ACHN (cell line): ENCODE data around the gene LONP1.

Experiments used
- DNase-seq: peaks from one replicate; pipeline ENCODE4 v3.0.0-alpha.2; 2015
- in situ Hi-C: cut with HindIII; loops from 2 replicates; pipeline ENCODE4 v1.10.0; 2017; ENCODE audit warnings: low sequenced_read_pairs, low pct_ligation_motif_present, low pct_unique_long_range_greater_than_20kb

The LONP1 gene

DNA sequence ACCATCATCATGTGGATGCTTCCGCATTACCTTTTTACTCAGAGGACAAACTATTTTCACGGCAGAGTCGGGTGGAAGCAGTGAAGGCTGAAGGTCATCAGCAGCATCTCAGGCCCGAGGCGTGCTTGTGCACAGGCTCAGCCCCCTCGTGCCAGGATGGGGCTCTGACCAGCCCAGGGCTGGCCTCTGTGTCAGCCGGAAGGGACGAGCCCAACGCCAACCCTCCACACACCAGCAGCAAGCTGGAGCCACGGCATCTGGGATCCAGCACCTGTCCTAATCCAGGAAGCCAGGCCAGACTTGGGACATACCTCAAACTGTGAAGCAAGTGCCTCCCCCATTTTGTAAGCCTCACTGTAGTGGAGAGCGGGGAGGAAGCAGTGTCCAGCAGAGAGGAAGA is 50.7 kb downstream of the LONP1 start:
- DNase-seq: no peak
- in situ Hi-C loops: no loop called here

DNA sequence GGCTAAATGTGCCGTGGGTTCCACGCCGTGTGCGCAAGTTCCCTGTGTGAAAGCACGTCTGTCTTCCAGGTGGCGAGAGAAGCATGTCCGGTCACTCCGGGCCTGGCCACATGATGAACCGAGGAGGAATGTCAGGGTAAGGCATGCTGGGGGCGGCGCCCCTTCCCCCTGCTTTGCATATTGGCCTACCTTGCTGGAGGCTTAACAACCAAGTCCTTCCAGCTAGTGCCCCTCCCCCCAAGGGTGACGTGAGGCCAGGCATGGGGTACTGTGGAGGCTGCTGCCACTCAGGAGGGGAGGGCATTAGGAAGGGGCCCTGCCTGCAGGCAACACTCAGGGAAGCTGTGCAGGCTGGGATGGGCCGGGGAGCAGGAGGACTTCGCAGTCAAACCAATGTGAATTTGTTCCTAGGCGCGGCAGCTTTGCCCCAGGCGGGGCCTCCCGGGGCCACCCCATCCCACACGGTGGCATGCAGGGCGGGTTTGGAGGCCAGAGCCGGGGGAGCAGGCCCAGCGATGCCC is 52.1 kb downstream of the LONP1 start:
- no peak for DNase-seq
- in situ Hi-C loops: no loop called here

DNA sequence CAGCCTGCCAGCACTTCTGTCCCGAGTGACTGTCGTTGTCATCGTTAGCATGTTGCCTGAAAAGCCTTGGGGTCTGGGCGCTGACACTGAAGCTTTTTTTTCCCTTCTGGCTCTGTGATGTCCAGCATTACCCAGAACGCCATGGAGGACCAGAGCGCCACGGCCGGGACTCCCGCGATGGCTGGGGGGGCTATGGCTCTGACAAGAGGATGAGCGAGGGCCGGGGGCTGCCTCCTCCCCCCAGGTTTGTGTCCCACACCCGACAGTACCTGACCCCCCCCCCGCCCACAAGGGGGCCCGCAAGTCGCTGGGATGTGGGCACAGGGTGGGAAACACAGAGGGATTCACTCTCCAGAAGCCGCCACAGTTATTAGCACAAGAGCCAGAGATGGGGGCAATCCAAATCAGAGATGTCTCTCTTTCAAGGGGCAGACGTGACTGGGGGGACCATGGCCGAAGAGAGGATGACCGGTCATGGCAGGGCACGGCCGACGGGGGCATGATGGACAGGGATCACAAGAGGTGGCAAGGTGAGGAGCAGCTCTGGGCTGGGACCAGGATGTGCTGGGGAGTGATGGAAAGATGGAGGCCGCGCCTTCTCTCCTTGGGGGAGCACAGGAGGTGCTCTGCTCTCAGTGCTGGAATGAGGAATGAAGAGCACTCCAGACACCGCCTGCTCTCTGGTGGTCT is 52.9 kb downstream of the LONP1 start:
- in situ Hi-C loops: no loop called here
- DNase-seq: no peak

DNA sequence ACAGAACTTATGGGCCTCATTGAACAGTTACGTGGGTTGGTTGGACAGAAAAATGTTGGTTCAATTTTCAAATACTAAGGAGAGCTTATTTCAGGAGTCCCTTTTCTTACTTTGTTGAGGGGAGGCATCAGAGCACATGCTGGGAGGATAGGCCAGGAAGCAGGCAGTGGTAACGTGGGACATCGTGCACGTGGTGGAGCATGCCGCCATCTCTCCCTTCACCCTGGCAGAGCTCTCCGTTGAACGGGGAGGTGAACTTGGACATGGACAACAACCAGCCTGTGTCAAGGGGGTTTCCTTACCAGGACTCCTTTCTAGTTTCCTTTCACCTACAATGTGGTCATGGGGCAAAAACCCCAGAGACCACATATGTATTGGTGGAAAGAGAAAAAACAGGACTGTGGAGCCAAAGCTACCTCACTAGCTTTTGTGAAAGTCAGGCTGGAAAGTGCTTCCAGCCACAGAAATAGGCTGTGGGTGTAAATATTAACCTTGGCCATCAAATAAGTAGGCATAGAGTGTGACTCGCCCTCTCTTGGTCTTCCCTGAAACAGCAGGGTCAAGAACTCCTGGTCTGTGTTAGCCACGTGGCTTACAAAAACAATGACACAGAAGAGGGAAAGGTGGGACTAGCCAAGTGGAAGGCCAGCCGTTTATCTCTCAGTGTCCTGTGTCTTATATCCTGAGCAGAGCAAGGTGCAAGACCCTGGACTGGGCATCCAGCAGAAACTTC is 54.0 kb downstream of the LONP1 start:
- in situ Hi-C loops: no loop called here
- peak; percentile 78 for DNase-seq

DNA sequence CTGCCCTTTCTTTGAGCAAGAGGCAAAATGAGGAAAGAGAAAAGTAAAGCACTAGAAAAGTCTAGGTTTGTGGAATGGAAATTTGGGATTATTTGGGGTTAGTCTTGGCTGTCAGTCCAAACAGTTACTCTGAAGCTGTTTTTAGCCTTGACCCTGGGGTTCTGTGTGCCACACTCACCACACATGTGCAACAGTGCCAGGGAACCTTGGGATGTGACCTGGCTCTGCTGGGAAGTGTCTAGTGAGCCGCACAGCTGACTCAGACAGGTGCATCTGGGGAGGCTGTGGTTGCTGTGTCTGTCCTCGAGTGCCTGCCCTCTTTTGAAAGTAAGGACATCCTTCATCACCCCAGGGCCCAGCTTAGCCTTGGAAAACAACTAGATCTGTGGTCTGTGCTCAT is 55.4 kb downstream of the LONP1 start:
- no peak for DNase-seq
- in situ Hi-C loops: no loop called here

DNA sequence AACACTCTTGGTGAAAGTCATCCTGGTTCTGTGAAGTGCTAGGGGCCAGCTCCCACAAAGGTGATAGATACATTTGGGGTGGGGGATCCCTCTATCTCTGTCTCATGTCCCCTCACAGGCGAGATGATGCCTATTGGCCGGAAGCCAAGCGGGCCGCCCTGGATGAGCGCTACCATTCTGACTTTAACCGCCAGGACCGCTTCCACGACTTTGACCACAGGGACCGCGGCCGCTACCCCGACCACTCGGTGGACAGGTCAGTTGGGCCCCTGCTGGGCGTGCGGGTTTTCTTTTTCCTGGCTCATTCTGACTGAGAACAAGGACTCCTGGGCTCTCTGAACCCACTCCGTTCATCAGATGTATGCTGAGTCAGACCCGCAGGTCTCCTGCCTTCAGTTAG is 56.0 kb downstream of the LONP1 start:
- in situ Hi-C loops: no loop called here

DNA sequence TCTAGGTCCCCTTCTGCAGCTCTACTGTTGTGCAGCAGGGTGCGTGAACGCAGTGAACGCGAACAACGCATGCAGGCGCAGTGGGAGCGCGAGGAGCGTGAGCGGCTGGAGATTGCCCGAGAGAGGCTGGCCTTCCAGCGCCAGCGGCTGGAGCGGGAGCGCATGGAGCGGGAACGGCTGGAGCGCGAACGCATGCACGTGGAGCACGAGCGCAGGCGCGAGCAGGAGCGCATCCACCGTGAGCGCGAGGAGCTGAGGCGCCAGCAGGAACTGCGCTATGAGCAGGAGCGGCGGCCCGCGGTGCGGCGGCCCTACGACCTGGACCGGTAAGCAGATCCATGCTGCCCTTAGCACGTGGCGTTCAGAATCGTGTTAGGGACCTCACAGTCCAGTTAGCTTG is 58.5 kb downstream of the LONP1 start:
- in situ Hi-C loops: no loop called here
- no peak for DNase-seq

More for the DNA sequence above, 56.0 kb downstream of the LONP1 start:
- no peak for DNase-seq

DNA sequence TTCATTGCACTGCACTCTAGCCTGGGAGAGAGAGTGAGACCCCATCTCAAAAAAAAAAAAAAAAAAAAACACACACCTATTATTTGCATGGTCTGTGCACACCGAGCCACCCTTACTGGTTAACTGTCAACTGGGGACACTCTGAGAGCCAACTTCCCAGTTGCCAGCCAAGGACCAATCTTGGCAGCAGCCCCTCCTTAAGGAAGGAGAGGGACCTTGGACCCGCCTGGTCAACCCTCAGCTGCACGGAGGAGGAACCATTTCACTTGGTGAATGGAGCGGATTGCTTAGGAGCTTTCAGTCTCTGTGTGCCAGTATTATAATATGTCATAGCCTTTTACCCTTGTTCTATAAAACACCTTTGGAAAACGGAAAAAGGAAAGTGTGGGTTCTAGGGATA is 64.5 kb downstream of the LONP1 start:
- no peak for DNase-seq
- in situ Hi-C loops: no loop called here

DNA sequence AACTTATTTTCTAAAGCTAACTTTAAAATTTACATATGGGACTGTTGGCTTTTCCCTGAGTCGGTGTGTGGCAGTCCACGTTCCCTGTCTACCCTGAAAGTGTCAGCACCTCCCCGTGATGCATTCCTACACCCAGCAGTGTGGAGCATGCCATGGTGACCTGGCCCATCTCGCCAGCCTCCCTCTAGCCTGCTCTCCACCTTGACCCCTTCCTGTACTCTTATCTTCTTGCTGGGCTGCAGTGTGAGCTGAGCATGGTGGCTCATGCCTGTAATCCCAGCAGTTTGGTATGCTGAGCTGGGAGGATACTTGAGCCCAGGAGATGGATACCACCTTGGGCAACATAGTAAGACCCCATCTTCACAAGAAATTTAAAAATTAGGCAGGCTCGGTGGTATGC is 65.0 kb downstream of the LONP1 start:
- no peak for DNase-seq
- in situ Hi-C loops: no loop called here

DNA sequence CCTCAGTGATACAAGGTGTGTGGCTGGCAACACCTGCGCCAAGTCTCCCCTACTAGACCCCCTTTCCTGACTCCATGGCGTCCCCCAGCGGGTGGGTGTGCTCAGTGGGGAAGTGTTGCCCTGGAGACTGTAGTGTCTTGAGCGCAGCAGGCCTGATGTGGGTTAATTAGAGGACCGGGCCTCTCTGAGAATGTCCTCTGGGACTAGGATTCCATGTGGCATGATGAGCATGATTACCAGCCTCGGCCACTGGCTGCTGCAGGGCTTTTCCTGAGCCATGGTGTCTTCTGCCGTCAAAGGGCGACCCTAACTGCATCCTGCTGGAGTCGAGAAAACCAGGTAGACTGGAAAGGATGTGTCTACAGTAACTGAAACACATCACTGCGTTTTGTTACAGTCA is 67.7 kb downstream of the LONP1 start:
- in situ Hi-C loops: no loop called here

DNA sequence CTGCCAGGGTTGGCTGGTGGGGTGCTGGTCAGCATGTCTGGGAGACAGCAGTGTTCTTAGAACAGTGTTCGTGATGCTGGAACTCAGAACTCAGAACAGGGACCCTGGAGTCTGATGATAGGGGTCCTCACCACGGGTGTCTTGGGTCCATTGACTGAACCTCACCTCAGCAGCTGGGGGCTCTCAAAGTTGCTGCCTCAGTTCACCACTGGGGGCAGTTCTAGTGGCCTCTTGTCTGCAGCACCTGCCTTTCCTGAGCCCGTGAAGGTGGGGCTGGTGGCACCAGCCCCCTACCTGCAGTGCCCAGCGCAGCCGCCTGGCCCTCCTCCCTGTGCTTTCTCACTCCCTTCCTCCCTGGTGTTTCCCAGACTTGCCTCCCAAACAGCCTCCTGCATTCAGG is 68.6 kb downstream of the LONP1 start:
- DNase-seq: no peak
- in situ Hi-C loops: no loop called here

More for the DNA sequence above, 67.7 kb downstream of the LONP1 start:
- no peak for DNase-seq

DNA sequence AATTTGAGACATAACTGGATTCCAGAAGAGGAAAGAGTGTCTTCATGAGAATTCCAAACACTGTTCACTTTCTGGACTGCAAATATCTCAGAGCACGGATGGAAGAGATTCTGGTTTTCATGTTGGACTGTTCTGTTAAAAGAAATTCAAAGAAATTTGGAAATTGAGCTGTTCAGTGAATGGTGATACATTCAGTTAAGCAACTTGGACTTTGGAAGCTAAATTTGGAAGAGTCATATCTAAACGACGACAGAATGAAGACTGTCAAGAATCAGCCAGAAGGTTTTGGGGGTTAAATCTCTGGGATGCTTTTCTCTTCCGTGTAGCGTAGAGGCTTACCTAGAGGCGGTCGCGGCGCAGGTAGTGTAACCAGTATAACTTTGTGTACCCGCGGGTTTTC is 71.5 kb downstream of the LONP1 start:
- in situ Hi-C loops: no loop called here
- DNase-seq: no peak

DNA sequence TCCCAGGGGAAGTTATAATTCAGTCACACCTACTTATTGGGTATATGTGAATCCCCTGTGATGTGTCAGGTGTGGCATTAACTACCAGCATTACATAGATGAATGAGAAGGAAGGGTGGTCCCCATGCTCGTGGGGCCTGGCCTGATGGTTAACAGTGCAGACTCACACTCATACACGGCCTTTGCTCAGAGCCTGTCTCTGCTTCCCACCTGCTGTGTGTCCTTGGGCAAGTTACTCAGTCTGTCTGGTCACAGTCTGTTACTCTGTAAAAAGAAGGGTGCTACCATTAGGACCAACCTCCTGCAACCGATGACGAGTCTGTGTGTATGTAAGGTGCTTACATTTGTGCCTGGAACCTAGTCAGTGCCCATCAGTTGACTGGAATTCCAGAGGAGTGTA is 73.2 kb downstream of the LONP1 start:
- in situ Hi-C loops: no loop called here
- DNase-seq: no peak

DNA sequence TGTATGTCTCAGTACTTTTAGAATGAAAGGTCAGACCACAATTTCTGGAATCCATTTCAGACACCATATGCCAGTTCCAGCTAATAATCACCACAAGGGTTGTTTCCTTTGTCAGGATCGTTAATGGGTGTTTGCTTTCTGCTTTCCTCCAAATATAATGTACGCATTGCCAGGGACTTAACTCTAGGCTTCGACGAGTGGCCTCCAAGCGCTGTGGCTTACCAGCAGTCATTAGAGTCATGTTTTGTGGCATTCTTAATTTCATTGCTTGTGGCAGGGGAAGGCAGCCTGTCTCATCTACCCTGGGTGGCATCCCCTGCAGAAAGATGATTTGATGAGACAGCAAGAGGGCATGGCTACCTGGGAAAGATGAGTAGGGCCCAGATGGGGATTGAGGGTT is 74.5 kb downstream of the LONP1 start:
- no peak for DNase-seq
- in situ Hi-C loops: no loop called here

DNA sequence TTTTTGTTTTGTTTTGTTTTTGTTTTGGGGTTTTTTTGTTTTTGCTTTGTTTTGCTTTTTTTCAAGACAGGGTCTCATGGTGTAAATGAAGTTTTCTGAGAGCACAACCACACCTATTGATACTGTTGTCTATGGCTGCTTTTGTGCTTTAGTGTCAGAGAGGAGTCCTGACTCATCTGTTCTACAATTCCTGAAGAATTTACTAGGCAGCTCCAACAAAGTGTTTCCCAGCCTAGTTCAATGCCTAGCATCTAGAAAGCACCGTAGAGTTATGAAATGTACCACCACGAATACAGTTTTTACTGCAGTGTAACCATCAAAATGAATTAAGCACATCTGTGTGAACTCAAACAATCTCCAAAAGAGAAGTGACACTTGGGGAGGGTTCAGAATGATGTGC is 75.9 kb downstream of the LONP1 start:
- in situ Hi-C loops: no loop called here
- no peak for DNase-seq

DNA sequence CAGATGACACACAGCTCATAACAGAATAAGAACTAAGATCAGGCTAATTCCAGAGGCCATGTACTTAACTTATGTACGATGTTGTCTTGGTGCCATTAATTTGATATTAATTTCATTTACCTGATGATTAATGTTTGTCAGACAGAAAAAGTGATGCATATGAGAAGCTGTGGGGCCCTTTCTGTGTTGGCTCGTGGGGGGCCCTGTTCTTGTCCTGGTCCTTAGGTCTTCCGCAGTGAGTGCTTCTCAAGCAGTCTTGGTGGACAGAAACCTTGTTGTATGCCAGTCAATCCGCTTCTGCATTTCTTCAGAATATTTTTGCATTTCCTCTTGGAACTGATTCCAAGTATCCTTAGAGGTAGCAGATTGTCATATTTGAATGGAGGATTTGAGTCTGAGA is 76.9 kb downstream of the LONP1 start:
- no peak for DNase-seq
- in situ Hi-C loops: no loop called here

DNA sequence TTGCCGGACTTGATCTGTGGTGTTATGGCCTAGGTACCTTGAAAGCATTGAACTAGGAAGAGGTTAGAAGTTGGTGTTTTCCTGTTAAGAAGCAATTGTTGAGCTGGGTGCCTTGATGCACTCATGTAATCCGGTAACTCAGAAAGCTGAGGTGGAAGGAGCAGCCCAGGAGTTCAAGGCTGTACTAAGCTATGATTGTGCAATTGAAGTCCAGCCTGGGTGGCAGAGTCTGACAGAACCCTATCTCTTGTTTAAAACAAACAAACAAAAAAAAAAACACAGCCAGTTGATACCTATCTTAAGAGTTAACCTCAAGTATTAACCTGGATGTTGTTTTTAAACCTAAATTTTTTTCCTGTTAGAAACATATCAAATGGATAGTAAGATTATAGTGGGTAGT is 77.7 kb downstream of the LONP1 start:
- in situ Hi-C loops: no loop called here
- no peak for DNase-seq
